ENCODE results near the gene PDCD4.

Gene PDCD4

DNA sequence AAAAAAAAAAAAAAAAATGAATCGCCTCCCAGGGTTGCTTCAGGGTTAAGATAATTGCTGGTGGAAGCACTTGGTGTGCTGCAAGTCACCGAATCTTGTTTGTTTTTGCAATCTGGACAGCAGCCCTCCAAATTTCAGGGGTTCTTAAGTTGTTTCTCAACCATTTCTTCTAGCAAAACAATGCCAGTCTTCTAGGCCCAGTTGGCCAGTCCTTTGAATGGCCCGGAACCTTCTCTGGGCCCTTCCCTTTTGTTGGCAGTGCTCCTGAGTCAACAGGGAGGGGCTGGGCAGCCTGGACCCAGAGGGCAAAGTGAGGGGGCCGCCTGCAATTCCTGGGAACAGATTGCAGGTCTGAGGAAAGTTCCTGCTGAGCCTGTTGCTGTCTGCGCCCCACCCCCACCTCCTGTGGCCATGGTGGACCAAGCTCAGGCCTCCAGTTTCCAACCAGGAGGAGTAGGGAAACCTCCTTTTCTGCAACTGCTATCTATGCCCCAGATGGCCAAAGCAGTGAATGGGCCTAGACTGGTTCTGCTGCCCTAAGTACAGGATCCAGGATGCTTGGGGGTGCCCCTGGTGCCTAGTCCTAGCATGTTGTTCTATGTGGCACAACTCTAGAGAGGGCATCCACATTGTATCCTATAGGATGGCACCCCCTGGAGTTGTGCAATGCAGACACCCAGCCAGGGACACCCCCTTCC lies 31.4 kb upstream of the PDCD4 start:
- H2AFZ ChIP-seq (ENCODE audit: low read depth, low read length): no peak overlapping the region
- no peak overlapping the region for H3K4ac ChIP-seq (ENCODE audit: low read depth in 1 of 2, low read length in 2 of 2)
- H2AK5ac ChIP-seq (ENCODE audit: low read length, severe bottlenecking): no peak overlapping the region
- H2BK15ac ChIP-seq (ENCODE audit: low read depth, poor library complexity, severe bottlenecking): no peak overlapping the region
- no peaks in the 10 kb centered on the region for H3K36me3 ChIP-seq (ENCODE audit: control insufficient read depth in 1 of 2, insufficient read depth in 2 of 2, low read depth in 1 of 2, low read length in 2 of 2)
- H3K23ac ChIP-seq (ENCODE audit: low read length in 2 of 2): no peak overlapping the region
- no peak overlapping the region for H3K9ac ChIP-seq (ENCODE audit: low read length)
- H3K9me3 ChIP-seq (ENCODE audit: control insufficient read depth, low read length): no peaks in the 10 kb centered on the region
- no peak overlapping the region for H2BK5ac ChIP-seq (ENCODE audit: low read depth, low read length, poor library complexity, severe bottlenecking)
- no peak overlapping the region for H4K8ac ChIP-seq (ENCODE audit: low read length)
- H3K27ac ChIP-seq (ENCODE audit: low read length, poor library complexity, severe bottlenecking): no peak overlapping the region
- H2BK120ac ChIP-seq (ENCODE audit: low read depth, low read length): no peak overlapping the region
- H3K4me1 ChIP-seq (ENCODE audit: control insufficient read depth, insufficient read depth, low read depth, low read length): peaks cover 6% of the 10 kb centered on the region
- H3K4me2 ChIP-seq (ENCODE audit: low read length, poor library complexity, severe bottlenecking): no peak overlapping the region
- no peak overlapping the region for H3K14ac ChIP-seq (ENCODE audit: low read length in 2 of 2)
- H3K27me3 ChIP-seq (ENCODE audit: control insufficient read depth in 1 of 2, insufficient read depth in 1 of 2, low read length in 2 of 2): no peaks in the 10 kb centered on the region
- no peak overlapping the region for H3K4me3 ChIP-seq (ENCODE audit: insufficient read depth in 1 of 2, low read depth in 1 of 2, low read length in 2 of 2)
- DNase-seq: no peak
- H2BK12ac ChIP-seq (ENCODE audit: low read length in 2 of 2): no peak overlapping the region
- no peak overlapping the region for H3K18ac ChIP-seq (ENCODE audit: low read depth in 1 of 2, low read length in 2 of 2)
- H3K79me1 ChIP-seq (replicated peaks; ENCODE audit: low read length, poor library complexity, severe bottlenecking): no peaks in the 10 kb centered on the region
- 91% methylated on average over 5 of the region's 5 CpGs for WGBS
- no peak overlapping the region for H4K91ac ChIP-seq (ENCODE audit: low read length)

DNA sequence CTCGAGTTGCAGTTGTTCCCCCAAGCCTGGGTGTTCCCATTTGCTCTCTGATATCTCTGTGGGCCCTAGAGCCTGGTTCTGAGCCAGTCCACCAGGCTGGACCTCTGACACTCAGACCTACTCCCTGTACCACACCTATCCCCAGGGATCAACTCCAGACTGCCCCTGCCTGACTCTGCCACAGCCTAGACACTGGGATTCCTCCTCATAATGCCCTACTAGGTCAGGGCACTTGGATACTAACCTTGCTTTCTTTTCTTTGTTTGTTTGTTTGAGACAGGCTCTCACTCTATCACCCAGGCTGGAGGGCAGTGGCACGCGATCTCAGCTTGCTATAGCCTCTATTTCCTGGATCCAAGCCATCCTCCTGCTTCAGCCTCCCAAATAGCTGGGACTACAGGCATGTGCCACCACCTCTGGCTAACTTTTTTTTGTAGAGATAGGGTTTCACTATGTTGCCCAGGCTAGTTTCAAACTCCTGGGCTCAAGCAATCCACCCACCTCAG lies 30.8 kb upstream of the PDCD4 start:
- DNase-seq: no peak
- Histone ChIP-seq H4K91ac (ENCODE audit: low read length) (no peak overlapping the region), H3K4me1 (ENCODE audit: control insufficient read depth, insufficient read depth, low read depth, low read length) (peaks cover 6% of the 10 kb centered on the region), H3K36me3 (ENCODE audit: control insufficient read depth in 1 of 2, insufficient read depth in 2 of 2, low read depth in 1 of 2, low read length in 2 of 2) (no peaks in the 10 kb centered on the region), H3K14ac (ENCODE audit: low read length in 2 of 2) (no peak overlapping the region), H3K4me3 (ENCODE audit: insufficient read depth in 1 of 2, low read depth in 1 of 2, low read length in 2 of 2) (no peak overlapping the region), H2BK15ac (ENCODE audit: low read depth, poor library complexity, severe bottlenecking) (no peak overlapping the region), H2AFZ (ENCODE audit: low read depth, low read length) (no peak overlapping the region), H3K9ac (ENCODE audit: low read length) (no peak overlapping the region), H2AK5ac (ENCODE audit: low read length, severe bottlenecking) (no peak overlapping the region), H4K8ac (ENCODE audit: low read length) (peak overlapping the region; percentile 21), H2BK120ac (ENCODE audit: low read depth, low read length) (no peak overlapping the region), H3K4ac (ENCODE audit: low read depth in 1 of 2, low read length in 2 of 2) (no peak overlapping the region), H3K4me2 (ENCODE audit: low read length, poor library complexity, severe bottlenecking) (no peak overlapping the region), H3K18ac (ENCODE audit: low read depth in 1 of 2, low read length in 2 of 2) (peak overlapping the region in 1 of 2 experiments; percentile 33), H3K27ac (ENCODE audit: low read length, poor library complexity, severe bottlenecking) (no peak overlapping the region), H3K23ac (ENCODE audit: low read length in 2 of 2) (no peak overlapping the region), H3K9me3 (ENCODE audit: control insufficient read depth, low read length) (no peaks in the 10 kb centered on the region), H3K79me1 (replicated peaks; ENCODE audit: low read length, poor library complexity, severe bottlenecking) (no peaks in the 10 kb centered on the region), H3K27me3 (ENCODE audit: control insufficient read depth in 1 of 2, insufficient read depth in 1 of 2, low read length in 2 of 2) (no peaks in the 10 kb centered on the region), H2BK5ac (ENCODE audit: low read depth, low read length, poor library complexity, severe bottlenecking) (no peak overlapping the region), H2BK12ac (ENCODE audit: low read length in 2 of 2) (no peak overlapping the region)
- WGBS: 80% methylated on average over 3 of the region's 3 CpGs

DNA sequence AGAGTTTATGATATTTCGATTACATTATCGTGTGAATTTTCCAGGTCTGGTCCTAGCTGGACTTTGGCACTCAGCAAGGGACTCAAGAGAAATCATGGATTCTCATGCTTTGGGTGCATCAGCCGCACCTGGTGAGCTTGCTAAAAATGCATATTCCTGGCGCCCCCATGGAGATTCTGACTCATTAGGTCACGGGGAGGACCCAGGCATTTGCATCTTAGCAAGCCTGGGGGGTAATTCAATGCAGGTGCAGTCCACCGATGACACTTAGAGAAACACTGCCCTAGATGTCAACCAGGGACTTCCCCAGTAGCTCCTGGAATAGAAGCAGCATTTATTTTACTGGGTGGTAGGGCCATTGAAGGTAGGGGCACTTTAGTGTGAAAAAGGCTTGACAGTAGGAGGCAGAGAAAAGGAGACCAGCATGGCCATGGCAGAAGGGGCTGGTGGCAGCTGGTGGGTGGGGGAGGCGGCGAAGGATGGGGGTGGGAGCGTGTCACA lies 29.9 kb upstream of the PDCD4 start:
- H3K4me3 ChIP-seq (ENCODE audit: insufficient read depth in 1 of 2, low read depth in 1 of 2, low read length in 2 of 2): no peak overlapping the region
- 84% methylated on average over 9 of the region's 9 CpGs for WGBS

DNA sequence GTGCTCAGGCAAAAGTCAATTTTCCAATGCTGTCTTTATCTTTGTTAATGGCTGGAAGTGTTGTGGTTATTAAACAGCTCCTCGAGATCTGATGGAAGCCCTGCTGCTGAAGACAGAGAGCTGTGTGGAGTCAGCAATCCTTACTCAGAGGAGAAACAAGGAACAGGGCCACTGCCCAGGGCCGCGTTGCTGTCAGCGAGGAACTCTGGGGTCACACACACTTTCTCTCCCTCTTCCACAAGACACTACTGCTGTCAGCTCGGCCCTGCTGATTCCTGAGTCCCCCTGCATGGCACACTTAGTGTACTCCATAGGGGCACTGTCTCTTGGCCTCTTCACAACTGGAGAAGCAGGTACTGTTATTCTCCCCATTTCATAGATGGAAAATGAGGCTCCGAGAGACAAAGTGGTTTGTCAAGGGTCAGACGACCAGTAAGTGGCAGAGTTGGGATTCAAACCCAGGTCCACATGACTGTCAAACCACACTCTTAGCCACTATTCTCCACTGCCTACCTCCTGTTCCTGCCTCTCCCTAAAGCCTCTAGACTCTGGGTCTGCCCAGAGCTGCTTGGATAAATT lies 29.3 kb upstream of the PDCD4 start:
- no peak overlapping the region for H4K91ac ChIP-seq (ENCODE audit: low read length)
- H3K27ac ChIP-seq (ENCODE audit: low read length, poor library complexity, severe bottlenecking): no peak overlapping the region
- no peaks in the 10 kb centered on the region for H3K9me3 ChIP-seq (ENCODE audit: control insufficient read depth, low read length)
- no peak overlapping the region for H3K14ac ChIP-seq (ENCODE audit: low read length in 2 of 2)
- no peak overlapping the region for H2BK5ac ChIP-seq (ENCODE audit: low read depth, low read length, poor library complexity, severe bottlenecking)
- H3K23ac ChIP-seq (ENCODE audit: low read length in 2 of 2): no peak overlapping the region
- H3K27me3 ChIP-seq (ENCODE audit: control insufficient read depth in 1 of 2, insufficient read depth in 1 of 2, low read length in 2 of 2): peaks cover 0 to 12% of the 10 kb centered on the region in 2 experiments
- no peak overlapping the region for H3K4me3 ChIP-seq (ENCODE audit: insufficient read depth in 1 of 2, low read depth in 1 of 2, low read length in 2 of 2)
- H2AFZ ChIP-seq (ENCODE audit: low read depth, low read length): no peak overlapping the region
- no peaks in the 10 kb centered on the region for H3K79me1 ChIP-seq (replicated peaks; ENCODE audit: low read length, poor library complexity, severe bottlenecking)
- H2BK12ac ChIP-seq (ENCODE audit: low read length in 2 of 2): no peak overlapping the region
- no peak overlapping the region for H3K18ac ChIP-seq (ENCODE audit: low read depth in 1 of 2, low read length in 2 of 2)
- WGBS: 65% methylated on average over 7 of the region's 7 CpGs
- no peak overlapping the region for H4K8ac ChIP-seq (ENCODE audit: low read length)
- no peak overlapping the region for H3K4ac ChIP-seq (ENCODE audit: low read depth in 1 of 2, low read length in 2 of 2)
- H2AK5ac ChIP-seq (ENCODE audit: low read length, severe bottlenecking): no peak overlapping the region
- peaks cover 6% of the 10 kb centered on the region for H3K4me1 ChIP-seq (ENCODE audit: control insufficient read depth, insufficient read depth, low read depth, low read length)
- H3K36me3 ChIP-seq (ENCODE audit: control insufficient read depth in 1 of 2, insufficient read depth in 2 of 2, low read depth in 1 of 2, low read length in 2 of 2): no peaks in the 10 kb centered on the region
- no peak overlapping the region for H3K9ac ChIP-seq (ENCODE audit: low read length)
- DNase-seq: no peak
- no peak overlapping the region for H2BK15ac ChIP-seq (ENCODE audit: low read depth, poor library complexity, severe bottlenecking)
- no peak overlapping the region for H2BK120ac ChIP-seq (ENCODE audit: low read depth, low read length)
- no peak overlapping the region for H3K4me2 ChIP-seq (ENCODE audit: low read length, poor library complexity, severe bottlenecking)

More for the DNA sequence above, 29.9 kb upstream of the PDCD4 start:
- Histone ChIP-seq H3K23ac (ENCODE audit: low read length in 2 of 2) (no peak overlapping the region), H4K8ac (ENCODE audit: low read length) (no peak overlapping the region), H3K27me3 (ENCODE audit: control insufficient read depth in 1 of 2, insufficient read depth in 1 of 2, low read length in 2 of 2) (peaks cover 0 to 7% of the 10 kb centered on the region in 2 experiments), H2BK120ac (ENCODE audit: low read depth, low read length) (no peak overlapping the region), H2AK5ac (ENCODE audit: low read length, severe bottlenecking) (no peak overlapping the region), H2AFZ (ENCODE audit: low read depth, low read length) (no peak overlapping the region), H3K14ac (ENCODE audit: low read length in 2 of 2) (no peak overlapping the region), H3K18ac (ENCODE audit: low read depth in 1 of 2, low read length in 2 of 2) (no peak overlapping the region), H3K4me2 (ENCODE audit: low read length, poor library complexity, severe bottlenecking) (no peak overlapping the region), H3K4ac (ENCODE audit: low read depth in 1 of 2, low read length in 2 of 2) (no peak overlapping the region), H3K79me1 (replicated peaks; ENCODE audit: low read length, poor library complexity, severe bottlenecking) (no peaks in the 10 kb centered on the region), H2BK12ac (ENCODE audit: low read length in 2 of 2) (no peak overlapping the region), H4K91ac (ENCODE audit: low read length) (no peak overlapping the region), H2BK15ac (ENCODE audit: low read depth, poor library complexity, severe bottlenecking) (no peak overlapping the region), H3K36me3 (ENCODE audit: control insufficient read depth in 1 of 2, insufficient read depth in 2 of 2, low read depth in 1 of 2, low read length in 2 of 2) (no peaks in the 10 kb centered on the region), H2BK5ac (ENCODE audit: low read depth, low read length, poor library complexity, severe bottlenecking) (no peak overlapping the region), H3K4me1 (ENCODE audit: control insufficient read depth, insufficient read depth, low read depth, low read length) (peaks cover 6% of the 10 kb centered on the region), H3K27ac (ENCODE audit: low read length, poor library complexity, severe bottlenecking) (no peak overlapping the region), H3K9ac (ENCODE audit: low read length) (no peak overlapping the region), H3K9me3 (ENCODE audit: control insufficient read depth, low read length) (no peaks in the 10 kb centered on the region)
- DNase-seq: no peak

All from mesenchymal stem cell (in vitro differentiated cells and primary cell).